GM19193 (cell line): ENCODE results near the gene MDM1.

Experiments
- POLR2A ChIP-seq: IDR thresholded peaks from 4 replicates; pipeline ENCODE4 v1.6.1; 2011; ENCODE audit not compliant: insufficient read depth, insufficient read length; ENCODE audit errors: extremely low read depth

MDM1 gene

GRCh38 chr12:68247785-68248184, 84.4 kb downstream of the MDM1 start:
- no peak for TF ChIP-seq POLR2A

- TF ChIP-seq POLR2A: no peak
These were observed 85.8 kb downstream of the MDM1 start for GRCh38 chr12:68246350-68246749.

- TF ChIP-seq POLR2A: no peak
These were observed 86.8 kb downstream of the MDM1 start for GRCh38 chr12:68245180-68246021.
